Adipose tissue (tissue), 3 donors: ENCODE results near the gene PARL. TPM values are rescaled to one million over a fixed set of nuclear protein-coding genes. Genes with fewer than 3 reads are reported as not detected.

Source experiments
- H3K27ac ChIP-seq: one replicate; pipeline ENCODE4 v1.5.1; 2013; ENCODE audit warnings: low read depth, low read length
- WGBS, 3 donors: extraction: QIAGEN DNeasy Blood & Tissue Kit; methylation state at CpG; one replicate each; pipeline ENCODE4 v1.1.7; 2013; 5-methylcytosine and 5-hydroxymethylcytosine counted together
- polyA plus RNA-seq, 3 donors: library from polyadenylated mRNA; stranded (reverse); fragments of 200-250 nt; gene quantifications; one replicate each; pipeline ENCODE4 v1.2.3, GENCODE V29; 2013
- donor health status: healthy with polysubstance abuse.
- donor health status: Bipolar disorder and iron deficiency.
- donor health status: healthy.

PARL gene
- 10 to 100 TPM; 34.8 to 60.8 (median 47.5) TPM for polyA plus RNA-seq

GRCh38 chr3:183884427-183885296 is at the start of gene PARL:
PARL (minus strand) TSS chr3:183884880; CDS start chr3:183884846, 34 bp downstream.
- WGBS, 3 donors = 0% methylated on average over 56 to 63 of the region's 63 CpGs
- H3K27ac ChIP-seq = no peak within 1 kb of the TSS

- 74 to 91% (median 89%) methylated on average over 3 of the region's 3 CpGs for WGBS, 3 donors
- H3K27ac ChIP-seq = no peak overlapping the region
Measured at GRCh38 chr3:183933160-183933559, 48.5 kb upstream of the PARL start.

- no peak overlapping the region for H3K27ac ChIP-seq
- 73 to 99% (median 81%) methylated on average over 2 of the region's 2 CpGs for WGBS, 3 donors
Measured at GRCh38 chr3:183931881-183932280, 47.2 kb upstream of the PARL start.

- no peak overlapping the region for H3K27ac ChIP-seq
- WGBS, 3 donors = 79 to 95% (median 92%) methylated on average over 10 of the region's 10 CpGs
Measured at GRCh38 chr3:183930086-183930485, 45.4 kb upstream of the PARL start.

- WGBS, 3 donors = 96 to 100% (median 98%) methylated on average over 3 of the region's 3 CpGs
- no peak overlapping the region for H3K27ac ChIP-seq
Measured at GRCh38 chr3:183927059-183927458, 42.4 kb upstream of the PARL start.

- 94 to 97% (median 95%) methylated on average over 7 of the region's 7 CpGs for WGBS, 3 donors
- H3K27ac ChIP-seq = no peak overlapping the region
Measured at GRCh38 chr3:183924956-183925355, 40.3 kb upstream of the PARL start.

- H3K27ac ChIP-seq = no peak overlapping the region
- WGBS, 3 donors = 87 to 92% (median 87%) methylated on average over 3 of the region's 3 CpGs
Measured at GRCh38 chr3:183924543-183924942, 39.9 kb upstream of the PARL start.

- H3K27ac ChIP-seq = no peak overlapping the region
- WGBS, 3 donors = 88 to 100% (median 94%) methylated on average over 4 of the region's 4 CpGs
Measured at GRCh38 chr3:183922421-183922820, 37.7 kb upstream of the PARL start.

- WGBS, 3 donors = 95 to 97% (median 96%) methylated on average over 15 of the region's 15 CpGs
- no peak overlapping the region for H3K27ac ChIP-seq
Measured at GRCh38 chr3:183921096-183921495, 36.4 kb upstream of the PARL start.

- H3K27ac ChIP-seq = no peak overlapping the region
- WGBS, 3 donors = 89 to 93% (median 90%) methylated on average over 14 of the region's 14 CpGs
Measured at GRCh38 chr3:183920416-183920815, 35.7 kb upstream of the PARL start.

- H3K27ac ChIP-seq = no peak overlapping the region
- WGBS, 3 donors = 87 to 100% (median 91%) methylated on average over 2 of the region's 2 CpGs
Measured at GRCh38 chr3:183918178-183918577, 33.5 kb upstream of the PARL start.

GRCh38 chr3:183917776-183918175 is 33.1 kb upstream of the PARL start:
- no peak overlapping the region for H3K27ac ChIP-seq
- 88 to 92% (median 91%) methylated on average over 4 of the region's 4 CpGs for WGBS, 3 donors

GRCh38 chr3:183914856-183915255 is 30.2 kb upstream of the PARL start:
- WGBS, 3 donors = 91 to 96% (median 92%) methylated on average over 5 of the region's 5 CpGs
- no peak overlapping the region for H3K27ac ChIP-seq

GRCh38 chr3:183913580-183913920 is 28.9 kb upstream of the PARL start:
- 67 to 94% (median 80%) methylated on average over 9 of the region's 9 CpGs for WGBS, 3 donors
- H3K27ac ChIP-seq = no peak overlapping the region

- WGBS, 3 donors = 48 to 87% (median 79%) methylated on average over 10 of the region's 10 CpGs
- H3K27ac ChIP-seq = no peak overlapping the region
Measured at GRCh38 chr3:183912895-183913579, 28.4 kb upstream of the PARL start.

GRCh38 chr3:183911763-183912506 is 27.3 kb upstream of the PARL start:
- no peak overlapping the region for H3K27ac ChIP-seq
- WGBS, 3 donors = 79 to 86% (median 85%) methylated on average over 8 of the region's 8 CpGs

GRCh38 chr3:183911087-183911486 is 26.4 kb upstream of the PARL start:
- 82 to 83% (median 83%) methylated on average over 6 of the region's 6 CpGs for WGBS, 3 donors
- no peak overlapping the region for H3K27ac ChIP-seq

GRCh38 chr3:183909030-183909600 is 24.4 kb upstream of the PARL start:
- WGBS, 3 donors = 76 to 82% (median 81%) methylated on average over 14 of the region's 14 CpGs
- H3K27ac ChIP-seq = no peak overlapping the region

GRCh38 chr3:183907911-183908331 is 23.2 kb upstream of the PARL start:
- 80 to 81% (median 80%) methylated on average over 15 to 16 of the region's 16 CpGs for WGBS, 3 donors
- H3K27ac ChIP-seq = no peak overlapping the region
